Suprapubic skin (tissue), 3 donors: ENCODE measurements around the gene MUC7.

Experiments used
- CTCF ChIP-seq, 2 donors: fragments of 200-600 bp in 1 of 2; fragments of 450-650 bp in 1 of 2; sonication (generic) in 1 of 2; IDR thresholded peaks; one replicate each; pipeline ENCODE4 v1.5.1; 2016 to 2019; ENCODE audit warnings: antibody characterized with exemption in 2 of 2, mild to moderate bottlenecking in 1 of 2, moderate library complexity in 1 of 2
- POLR2A ChIP-seq, 2 donors: fragments of 450-650 bp; IDR thresholded peaks; one replicate each; pipeline ENCODE4 v1.6.1; 2017; ENCODE audit warnings: antibody characterized with exemption in 2 of 2, mild to moderate bottlenecking in 2 of 2, moderate library complexity in 2 of 2

GRCh38 chr4:70518716-70519115, 46.7 kb downstream of the MUC7 start:
- TF ChIP-seq CTCF (IDR thresholded peaks at IDR 0.05) (no peak), POLR2A (IDR thresholded peaks at IDR 0.05) (no peak)
